Neural crest cell (in vitro differentiated cells): ENCODE data around the gene SLITRK5. TPM values are rescaled to one million over a fixed set of nuclear protein-coding genes. Genes with fewer than 3 reads are reported as not detected.
A peak's percentile ranks its signal among the peaks of the same experiment; 100 is the strongest.

Experiments used
- DNase-seq: peaks from one replicate; pipeline ENCODE4 v3.0.0; 2021; ENCODE audit warnings: low read depth, mixed read lengths, low spot score
- H3K27ac Mint-ChIP-seq: one replicate; pipeline ENCODE4 v1.8.0; 2021; ENCODE audit warnings: mild to moderate bottlenecking, mixed read lengths; ENCODE audit not compliant: unreplicated experiment
- H3K27me3 Mint-ChIP-seq: 2 replicates; pipeline ENCODE4 v1.8.0; 2021; ENCODE audit warnings: low read depth, mild to moderate bottlenecking, mixed read lengths
- H3K36me3 Mint-ChIP-seq: 2 replicates; pipeline ENCODE4 v1.8.0; 2021; ENCODE audit warnings: low read depth, mild to moderate bottlenecking, mixed read lengths
- H3K4me1 Mint-ChIP-seq: 2 replicates; pipeline ENCODE4 v1.8.0; 2021; ENCODE audit warnings: mixed read lengths
- H3K4me3 Mint-ChIP-seq: one replicate; pipeline ENCODE4 v1.8.0; 2021; ENCODE audit warnings: mild to moderate bottlenecking, mixed read lengths
- H3K9me3 Mint-ChIP-seq: 2 replicates; pipeline ENCODE4 v1.8.0; 2021; ENCODE audit warnings: mixed read lengths
- CTCF ChIP-seq: fragments of 200-600 bp; sonication (generic); conservative IDR thresholded peaks from 2 replicates; pipeline ENCODE4 v1.5.0; 2021; ENCODE audit warnings: antibody characterized with exemption, mild to moderate bottlenecking
- long read RNA-seq: library from polyadenylated mRNA; unstranded; transcript quantifications from one replicate; pipeline ENCODE4 v2.0.0, GENCODE V29; 2020
- total RNA-seq: library from RNA; stranded (reverse); gene quantifications from 2 replicates; pipeline ENCODE4 v1.2.1, GENCODE V29; 2021

Gene SLITRK5, protein sequence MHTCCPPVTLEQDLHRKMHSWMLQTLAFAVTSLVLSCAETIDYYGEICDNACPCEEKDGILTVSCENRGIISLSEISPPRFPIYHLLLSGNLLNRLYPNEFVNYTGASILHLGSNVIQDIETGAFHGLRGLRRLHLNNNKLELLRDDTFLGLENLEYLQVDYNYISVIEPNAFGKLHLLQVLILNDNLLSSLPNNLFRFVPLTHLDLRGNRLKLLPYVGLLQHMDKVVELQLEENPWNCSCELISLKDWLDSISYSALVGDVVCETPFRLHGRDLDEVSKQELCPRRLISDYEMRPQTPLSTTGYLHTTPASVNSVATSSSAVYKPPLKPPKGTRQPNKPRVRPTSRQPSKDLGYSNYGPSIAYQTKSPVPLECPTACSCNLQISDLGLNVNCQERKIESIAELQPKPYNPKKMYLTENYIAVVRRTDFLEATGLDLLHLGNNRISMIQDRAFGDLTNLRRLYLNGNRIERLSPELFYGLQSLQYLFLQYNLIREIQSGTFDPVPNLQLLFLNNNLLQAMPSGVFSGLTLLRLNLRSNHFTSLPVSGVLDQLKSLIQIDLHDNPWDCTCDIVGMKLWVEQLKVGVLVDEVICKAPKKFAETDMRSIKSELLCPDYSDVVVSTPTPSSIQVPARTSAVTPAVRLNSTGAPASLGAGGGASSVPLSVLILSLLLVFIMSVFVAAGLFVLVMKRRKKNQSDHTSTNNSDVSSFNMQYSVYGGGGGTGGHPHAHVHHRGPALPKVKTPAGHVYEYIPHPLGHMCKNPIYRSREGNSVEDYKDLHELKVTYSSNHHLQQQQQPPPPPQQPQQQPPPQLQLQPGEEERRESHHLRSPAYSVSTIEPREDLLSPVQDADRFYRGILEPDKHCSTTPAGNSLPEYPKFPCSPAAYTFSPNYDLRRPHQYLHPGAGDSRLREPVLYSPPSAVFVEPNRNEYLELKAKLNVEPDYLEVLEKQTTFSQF
- total RNA-seq: 5.3 and 5.4 TPM in 2 replicates
- long read RNA-seq: 0 reads

GRCh38 chr13:87671031-87671752 is at the start of gene SLITRK5:
TSS of gene SLITRK5 (plus strand) at chr13:87671371. CDS start at chr13:87675389, 4,018 bp downstream.
- H3K9me3 Mint-ChIP-seq: no peaks in the 10 kb centered on the region
- H3K36me3 Mint-ChIP-seq: peaks cover 4% of the 10 kb centered on the region
- peaks cover 35% of the 10 kb centered on the region for H3K4me1 Mint-ChIP-seq
- peak within 1 kb of the TSS; percentile 79 for H3K27ac Mint-ChIP-seq
- peak within 1 kb of the TSS; percentile 97 for H3K4me3 Mint-ChIP-seq
- TF ChIP-seq CTCF: peak; percentile 93
- peaks cover 39% of the 10 kb centered on the region for H3K27me3 Mint-ChIP-seq
- peak; percentile 90 for DNase-seq

DNA sequence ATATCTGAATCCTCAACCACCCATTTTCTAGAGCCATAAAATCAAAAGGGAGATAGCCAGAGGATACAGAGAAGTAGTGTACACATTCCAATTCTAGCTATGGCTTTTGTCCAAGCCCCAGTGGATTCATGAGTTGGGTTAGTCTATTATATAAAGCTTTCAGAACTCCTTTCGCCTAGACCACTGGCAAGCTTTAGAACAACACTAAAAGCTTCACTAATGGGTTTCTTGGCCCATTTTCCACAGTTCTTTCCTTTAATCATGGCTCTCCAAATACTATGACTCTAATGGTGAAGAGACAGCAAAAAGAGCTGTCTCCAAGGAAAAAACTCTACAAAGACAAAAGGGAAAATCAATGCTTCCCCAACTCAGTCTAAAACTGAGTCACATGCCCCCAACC is 48.2 kb upstream of the SLITRK5 start:
- H3K4me3 Mint-ChIP-seq: no peak overlapping the region
- no peaks in the 10 kb centered on the region for H3K9me3 Mint-ChIP-seq
- no peaks in the 10 kb centered on the region for H3K27me3 Mint-ChIP-seq
- no peak overlapping the region for H3K27ac Mint-ChIP-seq
- TF ChIP-seq CTCF: no peak
- DNase-seq: no peak
- H3K36me3 Mint-ChIP-seq: no peaks in the 10 kb centered on the region
- no peaks in the 10 kb centered on the region for H3K4me1 Mint-ChIP-seq

GRCh38 chr13:87656306-87656705 is 14.9 kb upstream of the SLITRK5 start:
- DNase-seq: no peak
- Mint-ChIP-seq H3K9me3 (no peaks in the 10 kb centered on the region), H3K4me1 (peaks cover 3% of the 10 kb centered on the region), H3K27ac (no peak overlapping the region), H3K4me3 (no peak overlapping the region), H3K27me3 (no peaks in the 10 kb centered on the region), H3K36me3 (no peaks in the 10 kb centered on the region)
- no peak for TF ChIP-seq CTCF

- no peaks in the 10 kb centered on the region for H3K9me3 Mint-ChIP-seq
- no peak for TF ChIP-seq CTCF
- no peak for DNase-seq
- no peak overlapping the region for H3K27ac Mint-ChIP-seq
- H3K4me3 Mint-ChIP-seq: no peak overlapping the region
- H3K36me3 Mint-ChIP-seq: no peaks in the 10 kb centered on the region
- H3K4me1 Mint-ChIP-seq: peaks cover 7% of the 10 kb centered on the region
- H3K27me3 Mint-ChIP-seq: no peaks in the 10 kb centered on the region
Observed at GRCh38 chr13:87661471-87661870, 9.7 kb upstream of the SLITRK5 start.

DNA sequence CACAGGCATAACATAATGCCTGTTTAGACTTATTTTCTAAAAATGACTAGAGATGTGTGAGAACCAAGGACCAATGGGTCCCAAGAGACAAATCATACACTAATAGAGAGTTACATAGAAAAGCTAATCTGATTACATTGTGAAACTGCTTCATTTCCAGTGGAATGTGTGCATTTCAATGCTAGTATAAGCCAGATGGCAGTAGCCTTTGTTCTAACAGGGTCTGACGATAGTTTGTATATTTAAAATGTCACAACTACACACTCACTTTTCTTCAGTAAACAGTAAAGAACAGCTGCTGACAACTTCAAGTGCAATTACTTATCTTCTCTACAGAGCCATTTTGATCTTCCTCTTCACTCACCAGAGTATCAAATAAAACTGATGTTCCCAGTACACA is 4.3 kb upstream of the SLITRK5 start:
- no peak for DNase-seq
- no peaks in the 10 kb centered on the region for H3K9me3 Mint-ChIP-seq
- H3K4me1 Mint-ChIP-seq: peaks cover 12% of the 10 kb centered on the region
- H3K36me3 Mint-ChIP-seq: no peaks in the 10 kb centered on the region
- no peak overlapping the region for H3K27ac Mint-ChIP-seq
- peaks cover 4% of the 10 kb centered on the region for H3K27me3 Mint-ChIP-seq
- no peak overlapping the region for H3K4me3 Mint-ChIP-seq
- TF ChIP-seq CTCF: no peak
